Measurements from ENCODE around the gene AGBL4. TPM values are rescaled to one million over a fixed set of nuclear protein-coding genes. Genes with fewer than 3 reads are reported as not detected.

The AGBL4 gene
- total RNA-seq, 2 donors from 2014 or later: 0.40 to 5.5 TPM

DNA sequence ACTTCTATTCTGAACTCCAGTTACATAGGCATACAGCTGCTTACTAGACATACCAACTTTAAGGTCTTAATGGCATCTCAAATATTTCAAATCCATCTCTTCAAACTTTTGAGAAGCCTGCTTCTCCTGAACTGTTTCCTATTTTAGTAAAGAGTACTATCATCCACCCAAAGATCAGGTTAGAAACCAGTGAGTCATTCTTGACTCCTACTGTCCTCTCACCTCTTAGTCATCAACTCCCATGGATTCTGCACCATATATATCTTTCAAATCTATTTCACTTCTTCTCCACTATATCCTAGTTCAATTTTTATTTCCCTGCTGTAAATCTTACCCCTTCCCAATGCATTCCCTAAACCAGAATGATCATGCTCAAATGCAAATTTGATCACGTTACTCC is 1228.9 kb downstream of the AGBL4 start:
- no peaks in the 10 kb centered on the region for H3K36me3 Mint-ChIP-seq (ENCODE audit: low read depth)
- H3K4me1 Mint-ChIP-seq: peaks cover 14% of the 10 kb centered on the region
- WGBS, 2 experiments (ENCODE audit: insufficient coverage in 1 of 2, insufficient read length in 1 of 2): 0% methylated on average over 1 of the region's 1 CpG
- Histone ChIP-seq H3K9me3 (ENCODE audit: control insufficient read depth, low read length) (no peaks in the 10 kb centered on the region), H3K27me3 (ENCODE audit: control insufficient read depth, insufficient read depth, low read length, poor library complexity, severe bottlenecking) (peaks cover 26% of the 10 kb centered on the region), H3K9ac (ENCODE audit: extremely low read depth, low read length, poor library complexity, severe bottlenecking) (no peak overlapping the region), H3K4me1 (ENCODE audit: control insufficient read depth, insufficient read depth, low read length) (peaks cover 6% of the 10 kb centered on the region), H3K36me3 (ENCODE audit: control insufficient read depth, insufficient read depth, low read length) (no peaks in the 10 kb centered on the region), H3K27ac (ENCODE audit: low read depth, low read length) (no peak overlapping the region), H3K4me3 (ENCODE audit: low read length) (no peak overlapping the region)
- no peak for DNase-seq
- TF ChIP-seq, protein P1, sequence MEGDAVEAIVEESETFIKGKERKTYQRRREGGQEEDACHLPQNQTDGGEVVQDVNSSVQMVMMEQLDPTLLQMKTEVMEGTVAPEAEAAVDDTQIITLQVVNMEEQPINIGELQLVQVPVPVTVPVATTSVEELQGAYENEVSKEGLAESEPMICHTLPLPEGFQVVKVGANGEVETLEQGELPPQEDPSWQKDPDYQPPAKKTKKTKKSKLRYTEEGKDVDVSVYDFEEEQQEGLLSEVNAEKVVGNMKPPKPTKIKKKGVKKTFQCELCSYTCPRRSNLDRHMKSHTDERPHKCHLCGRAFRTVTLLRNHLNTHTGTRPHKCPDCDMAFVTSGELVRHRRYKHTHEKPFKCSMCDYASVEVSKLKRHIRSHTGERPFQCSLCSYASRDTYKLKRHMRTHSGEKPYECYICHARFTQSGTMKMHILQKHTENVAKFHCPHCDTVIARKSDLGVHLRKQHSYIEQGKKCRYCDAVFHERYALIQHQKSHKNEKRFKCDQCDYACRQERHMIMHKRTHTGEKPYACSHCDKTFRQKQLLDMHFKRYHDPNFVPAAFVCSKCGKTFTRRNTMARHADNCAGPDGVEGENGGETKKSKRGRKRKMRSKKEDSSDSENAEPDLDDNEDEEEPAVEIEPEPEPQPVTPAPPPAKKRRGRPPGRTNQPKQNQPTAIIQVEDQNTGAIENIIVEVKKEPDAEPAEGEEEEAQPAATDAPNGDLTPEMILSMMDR (conservative IDR thresholded peaks at IDR 0.05): no peak
- no peak overlapping the region for H3K4me3 Mint-ChIP-seq
- H3K27ac Mint-ChIP-seq: no peak overlapping the region
- no peaks in the 10 kb centered on the region for H3K9me3 Mint-ChIP-seq
- H3K27me3 Mint-ChIP-seq (ENCODE audit: insufficient read depth): peaks cover 8% of the 10 kb centered on the region

DNA sequence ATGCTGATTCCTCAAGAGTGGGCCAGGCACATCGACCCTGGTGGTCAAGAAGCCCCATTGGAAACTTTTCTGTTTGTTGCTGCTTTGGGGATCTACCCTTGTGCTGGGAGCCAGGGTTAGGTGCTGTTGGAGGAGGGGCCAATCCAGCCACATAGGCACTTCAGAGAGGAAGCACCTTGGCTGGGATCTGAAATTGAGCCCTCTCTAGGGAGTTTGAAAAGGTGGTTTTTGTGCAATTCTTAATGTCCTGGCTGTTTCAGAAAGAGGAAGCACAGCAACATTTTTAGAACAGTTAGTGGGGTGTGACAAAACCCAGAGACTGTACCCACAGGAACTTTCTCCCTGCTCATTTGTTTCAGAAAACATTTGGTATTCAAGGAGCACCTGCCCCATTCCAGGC is 1229.9 kb downstream of the AGBL4 start:
- no peak overlapping the region for H3K4me3 Mint-ChIP-seq
- no peak overlapping the region for H3K4me3 ChIP-seq (ENCODE audit: low read length)

DNA sequence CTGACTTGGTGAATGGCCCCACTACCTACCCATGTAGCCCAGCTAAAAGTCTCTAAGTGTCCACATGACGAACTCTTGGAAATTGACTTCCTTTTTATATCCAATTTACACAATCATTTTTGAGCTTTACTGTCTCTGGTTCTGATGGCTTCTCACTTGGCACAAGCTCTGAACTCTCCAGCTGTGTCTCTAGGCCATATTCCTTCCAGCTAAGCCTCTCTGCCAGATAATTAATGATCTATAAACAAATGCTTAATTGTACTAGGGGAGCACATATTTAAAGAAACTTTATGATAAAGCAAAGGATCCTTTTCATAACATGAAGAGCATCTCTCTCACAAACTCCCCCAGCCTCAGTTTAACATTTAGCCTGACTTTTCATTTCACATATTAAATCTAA is 1230.8 kb downstream of the AGBL4 start:
- Mint-ChIP-seq H3K4me1 (peaks cover 14% of the 10 kb centered on the region), H3K27ac (no peak overlapping the region), H3K9me3 (no peaks in the 10 kb centered on the region), H3K27me3 (ENCODE audit: insufficient read depth) (no peaks in the 10 kb centered on the region), H3K4me3 (no peak overlapping the region), H3K36me3 (ENCODE audit: low read depth) (no peaks in the 10 kb centered on the region)
- H3K27ac ChIP-seq (ENCODE audit: low read depth, low read length): no peak overlapping the region
- no peak overlapping the region for H3K9ac ChIP-seq (ENCODE audit: extremely low read depth, low read length, poor library complexity, severe bottlenecking)
- peaks cover 22% of the 10 kb centered on the region for H3K27me3 ChIP-seq (ENCODE audit: control insufficient read depth, insufficient read depth, low read length, poor library complexity, severe bottlenecking)
- no peak overlapping the region for H3K4me3 ChIP-seq (ENCODE audit: low read length)
- no peaks in the 10 kb centered on the region for H3K9me3 ChIP-seq (ENCODE audit: control insufficient read depth, low read length)
- DNase-seq: no peak
- WGBS, 2 experiments (ENCODE audit: insufficient coverage in 1 of 2, insufficient read length in 1 of 2): 91% methylated on average over 1 of the region's 1 CpG; no CpG with 5 or more reads in 1 of the 2 experiments
- TF ChIP-seq, protein P1 (conservative IDR thresholded peaks at IDR 0.05): no peak
- no peaks in the 10 kb centered on the region for H3K36me3 ChIP-seq (ENCODE audit: control insufficient read depth, insufficient read depth, low read length)
- peaks cover 6% of the 10 kb centered on the region for H3K4me1 ChIP-seq (ENCODE audit: control insufficient read depth, insufficient read depth, low read length)

More for the DNA sequence above, 1229.9 kb downstream of the AGBL4 start:
- Mint-ChIP-seq H3K27me3 (ENCODE audit: insufficient read depth) (peaks cover 5% of the 10 kb centered on the region), H3K36me3 (ENCODE audit: low read depth) (no peaks in the 10 kb centered on the region), H3K4me1 (peaks cover 14% of the 10 kb centered on the region), H3K9me3 (no peaks in the 10 kb centered on the region), H3K27ac (no peak overlapping the region)
- Histone ChIP-seq H3K27me3 (ENCODE audit: control insufficient read depth, insufficient read depth, low read length, poor library complexity, severe bottlenecking) (peaks cover 18% of the 10 kb centered on the region), H3K9me3 (ENCODE audit: control insufficient read depth, low read length) (no peaks in the 10 kb centered on the region), H3K27ac (ENCODE audit: low read depth, low read length) (no peak overlapping the region), H3K36me3 (ENCODE audit: control insufficient read depth, insufficient read depth, low read length) (no peaks in the 10 kb centered on the region), H3K4me1 (ENCODE audit: control insufficient read depth, insufficient read depth, low read length) (peaks cover 6% of the 10 kb centered on the region), H3K9ac (ENCODE audit: extremely low read depth, low read length, poor library complexity, severe bottlenecking) (no peak overlapping the region)
- DNase-seq: no peak
- TF ChIP-seq, protein P1 (conservative IDR thresholded peaks at IDR 0.05): no peak
- WGBS, 2 experiments (ENCODE audit: insufficient coverage in 1 of 2, insufficient read length in 1 of 2): 81% methylated on average over 1 of the region's 1 CpG; no CpG with 5 or more reads in 1 of the 2 experiments
